HepG2 (cell line): ENCODE results near the gene APOM. TPM values are rescaled to one million over a fixed set of nuclear protein-coding genes. Genes with fewer than 3 reads are reported as not detected.

Experiments
- ATF7 ChIP-seq, 2 experiments: fragments of 450-650 bp in 1 of 2; sonication (generic) in 1 of 2; formaldehyde crosslinking in 1 of 2; IDR thresholded peaks; 2 replicates each; pipeline versions ENCODE4 v1.4.0 to v1.6.1; 2016 to 2020; ENCODE audit warnings: antibody characterized with exemption in 1 of 2, mild to moderate bottlenecking in 1 of 2, missing genetic modification reagents in 1 of 2
- FOXK1 ChIP-seq: sonication (generic); formaldehyde crosslinking; IDR thresholded peaks from 2 replicates; pipeline ENCODE4 v1.4.0; 2020; ENCODE audit warnings: low read depth, missing genetic modification reagents, borderline replicate concordance
- GTF2F1 ChIP-seq: fragments of 150-350 bp; IDR thresholded peaks from 2 replicates; pipeline ENCODE4 v1.6.1; 2014; ENCODE audit warnings: low read length
- HMG20B ChIP-seq: conservative IDR thresholded peaks from 2 replicates; pipeline ENCODE4 v1.6.1; 2016; ENCODE audit warnings: missing genetic modification reagents, missing compliant biosample characterization
- MIXL1 ChIP-seq: IDR thresholded peaks from 2 replicates; pipeline ENCODE4 v1.6.1; 2016
- MLXIP ChIP-seq: sonication (generic); formaldehyde crosslinking; IDR thresholded peaks from 2 replicates; pipeline ENCODE4 v1.9.0; 2021; ENCODE audit warnings: missing genetic modification reagents, borderline replicate concordance
- MNT ChIP-seq: fragments of 450-650 bp; IDR thresholded peaks from 2 replicates; pipeline ENCODE4 v1.6.1; 2016
- NR2F6 ChIP-seq, 2 experiments: IDR thresholded peaks; 2 replicates each; pipeline ENCODE4 v1.6.1; 2016; ENCODE audit warnings: antibody characterized with exemption in 1 of 2, mild to moderate bottlenecking in 1 of 2
- RFX5 ChIP-seq: IDR thresholded peaks from 2 replicates; pipeline ENCODE4 v1.6.1; 2011; ENCODE audit warnings: low read depth, low read length, improper control_type of control experiment
- SRSF9 ChIP-seq: fragments of 200-400 bp; formaldehyde crosslinking; IDR thresholded peaks from 2 replicates; pipeline ENCODE4 v1.6.1; 2018; ENCODE audit warnings: borderline replicate concordance, mild to moderate bottlenecking, low read depth, low read length; ENCODE audit not compliant: insufficient read depth, poor library complexity, severe bottlenecking
- STAT5B ChIP-seq: sonication (generic); formaldehyde crosslinking; IDR thresholded peaks from 2 replicates; pipeline ENCODE4 v1.4.0; 2020; ENCODE audit warnings: missing genetic modification reagents
- YEATS4 ChIP-seq: sonication (generic); formaldehyde crosslinking; IDR thresholded peaks from 2 replicates; pipeline ENCODE4 v1.4.0; 2020; ENCODE audit warnings: missing genetic modification reagents, borderline replicate concordance
- ZKSCAN8 ChIP-seq: IDR thresholded peaks from 2 replicates; pipeline ENCODE4 v1.6.1; 2016; ENCODE audit warnings: borderline replicate concordance, missing genetic modification reagents, missing compliant biosample characterization
- ZNF362 ChIP-seq: sonication (generic); formaldehyde crosslinking; IDR thresholded peaks from 2 replicates; pipeline ENCODE4 v1.4.0; 2020; ENCODE audit warnings: missing genetic modification reagents, mild to moderate bottlenecking, borderline replicate concordance
- ZNF503 ChIP-seq: sonication (generic); formaldehyde crosslinking; IDR thresholded peaks from 2 replicates; pipeline ENCODE4 v1.4.0; 2020; ENCODE audit warnings: missing genetic modification reagents
- ZNF562 ChIP-seq: sonication (generic); formaldehyde crosslinking; IDR thresholded peaks from 2 replicates; pipeline ENCODE4 v1.8.0; 2022; ENCODE audit warnings: missing genetic modification reagents, borderline replicate concordance
- ZNF883 ChIP-seq: sonication (generic); formaldehyde crosslinking; IDR thresholded peaks from 2 replicates; pipeline ENCODE4 v1.5.1; 2020; ENCODE audit warnings: mild to moderate bottlenecking, missing genetic modification reagents; ENCODE audit errors: not compliant biosample characterization
- polyA plus RNA-seq, 8 experiments: library from polyadenylated mRNA; depleted of rRNA in 3 of 8; stranded (reverse) in 7 of 8; unstranded in 1 of 8; fragments of >200 nt; fragmentation: Illumina TruSeq in 4 of 8; extraction: Trizol in 4 of 8; gene quantifications; 2 replicates each; pipeline versions ENCODE4 v1.2.1 to v1.2.3, GENCODE V29; 2011 to 2016; ENCODE audit warnings: low read depth in 4 of 8, missing spikeins in 1 of 8, mixed read lengths in 1 of 8; ENCODE audit not compliant: insufficient read depth in 1 of 8
- total RNA-seq, 5 experiments: library from RNA; depleted of rRNA; stranded (reverse); fragments of >200 nt; fragmentation: Illumina TruSeq; extraction: Trizol; gene quantifications; 2 replicates each; pipeline ENCODE4 v1.2.3, GENCODE V29; 2016; ENCODE audit warnings: low read depth in 1 of 5

Gene APOM
- total and polyA plus RNA-seq, 2 of the 13 experiments (the other 11 are each of a cell fraction or from before 2014, with no cell fraction given): 98.2 to 1,140 TPM

GRCh38 chr6:31619805-31620585, 35.7 kb upstream of the APOM start (continued):
- peak; percentile 97 for TF ChIP-seq ZNF362 (CRISPR knock-in tag)
- peak; percentile 45; the same call in 1 of the 2 replicates for TF ChIP-seq ZKSCAN8
- TF ChIP-seq STAT5B (CRISPR knock-in tag): no peak
- no peak for TF ChIP-seq ZNF503 (CRISPR knock-in tag)
- 0 out of 2 replicates have a peak, but pooled peaks have one; percentile 33 for TF ChIP-seq MIXL1 (CRISPR knock-in tag)
- no peak for TF ChIP-seq MLXIP (CRISPR knock-in tag)
- no peak for TF ChIP-seq NR2F6 (IDR thresholded peaks at IDR 0.05)
- TF ChIP-seq NR2F6 (CRISPR knock-in tag; IDR thresholded peaks at IDR 0.05): peak; percentile 38; the same call in 1 of the 2 replicates
- TF ChIP-seq FOXK1: no peak
- peak; percentile 76; the same call in 1 of the 2 replicates for TF ChIP-seq GTF2F1
- peak; percentile 72 for TF ChIP-seq RFX5
- no peak for TF ChIP-seq ZNF883
- TF ChIP-seq ZNF562 (CRISPR knock-in tag): no peak
- TF ChIP-seq ATF7 (IDR thresholded peaks at IDR 0.05): peak; percentile 100
- TF ChIP-seq ATF7 (CRISPR knock-in tag; IDR thresholded peaks at IDR 0.05): peak; percentile 90
- no peak for TF ChIP-seq SRSF9
- TF ChIP-seq MNT: peak; percentile 60
- no peak for TF ChIP-seq HMG20B (CRISPR knock-in tag)
- peak; percentile 61 for TF ChIP-seq YEATS4
